Measurements from ENCODE around the gene LIF. TPM values are rescaled to one million over a fixed set of nuclear protein-coding genes. Genes with fewer than 3 reads are reported as not detected.

LIF gene
- total and polyA plus RNA-seq, 4 donors: 0.77 to 26.1 (median 5.1) TPM

DNA sequence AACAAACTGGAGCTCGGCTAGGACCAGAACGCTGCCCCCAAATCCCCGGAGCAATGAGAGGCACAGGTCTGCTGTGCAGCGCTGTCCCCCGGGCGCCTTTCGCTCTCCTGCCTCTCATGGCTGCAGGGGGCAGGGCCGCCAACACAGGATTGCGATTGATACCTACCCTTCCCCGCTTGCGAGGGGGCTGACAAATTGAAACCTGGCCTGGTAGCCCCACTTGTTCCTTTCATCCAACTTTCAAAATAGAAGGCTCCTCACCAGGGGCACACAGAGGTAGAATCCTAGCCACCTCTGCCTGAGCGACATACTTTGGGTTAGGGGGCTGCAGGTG lies 43.4 kb upstream of the LIF start:
- Histone ChIP-seq H3K9ac (ENCODE audit: insufficient read depth in 1 of 2, low read length in 2 of 2) (no peak overlapping the region), H3K27ac (ENCODE audit: low read depth in 1 of 2, low read length in 1 of 2) (peak overlapping the region; percentile 87 to 89), H3K27me3 (ENCODE audit: control insufficient read depth in 3 of 3, insufficient read depth in 3 of 3, low read length in 2 of 3) (no peaks in the 10 kb centered on the region), H3K4me3 (no peak overlapping the region), H3K9me3 (ENCODE audit: control insufficient read depth in 4 of 4, insufficient read depth in 3 of 4, low read length in 3 of 4) (no peaks in the 10 kb centered on the region), H3K4me1 (ENCODE audit: control insufficient read depth in 5 of 5, insufficient read depth in 5 of 5, low read length in 5 of 5) (peaks cover 4 to 35% (median 21%) of the 10 kb centered on the region in 5 donors), H3K36me3 (ENCODE audit: control insufficient read depth in 4 of 4, insufficient read depth in 4 of 4, low read length in 4 of 4) (peaks cover 0 to 37% (median 22%) of the 10 kb centered on the region in 4 donors)
- TF ChIP-seq CTCF (IDR thresholded peaks at IDR 0.05; ENCODE audit: control extremely low read depth, extremely low read depth): no peak
- DNase-seq (no peak), ATAC-seq (ENCODE audit: insufficient read depth, low FRiP score) (no peak)
- 14 to 16% methylated on average over 12 of the region's 12 CpGs for WGBS, 2 donors

GRCh38 chr22:30289141-30289979 lies 42.8 kb upstream of the LIF start, which contains the start of gene CASTOR1:
Gene CASTOR1, minus strand, starts transcription at chr22:30289505. Its CDS starts 8 bp downstream, at chr22:30289497.
- H3K27ac ChIP-seq (ENCODE audit: low read depth in 1 of 2, low read length in 1 of 2): peak within 1 kb of the TSS; percentile 87 to 89
- WGBS, 2 donors: 1% methylated on average over 61 to 85 of the region's 85 CpGs
- ATAC-seq (ENCODE audit: insufficient read depth, low FRiP score): peak; percentile 88
- peaks cover 4 to 35% (median 21%) of the 10 kb centered on the region in 5 donors for H3K4me1 ChIP-seq (ENCODE audit: control insufficient read depth in 5 of 5, insufficient read depth in 5 of 5, low read length in 5 of 5)
- H3K9ac ChIP-seq (ENCODE audit: insufficient read depth in 1 of 2, low read length in 2 of 2): peak within 1 kb of the TSS in 1 of 2 donors; percentile 56
- no peaks in the 10 kb centered on the region for H3K27me3 ChIP-seq (ENCODE audit: control insufficient read depth in 3 of 3, insufficient read depth in 3 of 3, low read length in 2 of 3)
- H3K4me3 ChIP-seq: peak within 1 kb of the TSS; percentile 57
- TF ChIP-seq CTCF (IDR thresholded peaks at IDR 0.05; ENCODE audit: control extremely low read depth, extremely low read depth): no peak
- DNase-seq: peak; percentile 99
- H3K36me3 ChIP-seq (ENCODE audit: control insufficient read depth in 4 of 4, insufficient read depth in 4 of 4, low read length in 4 of 4): peaks cover 0 to 34% (median 21%) of the 10 kb centered on the region in 4 donors
- H3K9me3 ChIP-seq (ENCODE audit: control insufficient read depth in 4 of 4, insufficient read depth in 3 of 4, low read length in 3 of 4): no peaks in the 10 kb centered on the region

- peak overlapping the region; percentile 86 to 87 for H3K27ac ChIP-seq (ENCODE audit: low read depth in 1 of 2, low read length in 1 of 2)
- 10 to 17% methylated on average over 27 of the region's 27 CpGs for WGBS, 2 donors
Measured at GRCh38 chr22:30288419-30289140, 42.0 kb upstream of the LIF start.

More at GRCh38 chr22:30288419-30289140, 42.0 kb upstream of the LIF start:
- Histone ChIP-seq H3K27me3 (ENCODE audit: control insufficient read depth in 3 of 3, insufficient read depth in 3 of 3, low read length in 2 of 3) (no peaks in the 10 kb centered on the region), H3K36me3 (ENCODE audit: control insufficient read depth in 4 of 4, insufficient read depth in 4 of 4, low read length in 4 of 4) (peaks cover 0 to 32% (median 18%) of the 10 kb centered on the region in 4 donors), H3K9me3 (ENCODE audit: control insufficient read depth in 4 of 4, insufficient read depth in 3 of 4, low read length in 3 of 4) (no peaks in the 10 kb centered on the region), H3K9ac (ENCODE audit: insufficient read depth in 1 of 2, low read length in 2 of 2) (peak overlapping the region in 1 of 2 donors; percentile 56), H3K4me3 (peak overlapping the region; percentile 57), H3K4me1 (ENCODE audit: control insufficient read depth in 5 of 5, insufficient read depth in 5 of 5, low read length in 5 of 5) (peaks cover 4 to 35% (median 21%) of the 10 kb centered on the region in 5 donors)
- no peak for DNase-seq
- no peak for TF ChIP-seq CTCF (IDR thresholded peaks at IDR 0.05; ENCODE audit: control extremely low read depth, extremely low read depth)
- no peak for ATAC-seq (ENCODE audit: insufficient read depth, low FRiP score)

All from lung (tissue), 12 donors.